Measurements from ENCODE around the gene TAF1D. TPM values are rescaled to one million over a fixed set of nuclear protein-coding genes. Genes with fewer than 3 reads are reported as not detected.

TAF1D gene
- total RNA-seq, 1 experiment from 2014 or later, result 272 TPM

GRCh38 chr11:93747122-93747521, 5.8 kb upstream of the TAF1D start:
- H2BK15ac ChIP-seq (ENCODE audit: low read depth, low read length), result no peak overlapping the region
- H3K4me1 Mint-ChIP-seq, result peaks cover 14 to 23% of the 10 kb centered on the region in 2 experiments
- no peak overlapping the region for H3K4ac ChIP-seq (ENCODE audit: low read depth, low read length)
- H3K23ac ChIP-seq (ENCODE audit: insufficient read length, low read depth, low read length), result no peak overlapping the region
- no peak overlapping the region for H3T11ph ChIP-seq (ENCODE audit: low read length)
- no peak overlapping the region for H3K56ac ChIP-seq (ENCODE audit: insufficient read length, low read depth, low read length)
- peaks cover 0 to 15% (median 3%) of the 10 kb centered on the region in 3 experiments; a peak in 3 of 7 replicates for H3K36me3 Mint-ChIP-seq (ENCODE audit: insufficient read depth in 1 of 3, low read depth in 3 of 3)
- H2BK120ac ChIP-seq (ENCODE audit: low read depth, low read length, poor library complexity, severe bottlenecking), result no peak overlapping the region
- H3K4me1 ChIP-seq (ENCODE audit: insufficient read depth, low read length), result no peaks in the 10 kb centered on the region
- no peaks in the 10 kb centered on the region for H3K9me3 ChIP-seq (ENCODE audit: control insufficient read depth, low read depth, low read length)
- no peaks in the 10 kb centered on the region for H3K9me3 Mint-ChIP-seq
- H3K23me2 ChIP-seq (ENCODE audit: insufficient read length, low read depth, low read length, poor library complexity, severe bottlenecking), result no peaks in the 10 kb centered on the region
- H3K4me3 Mint-ChIP-seq, result no peak overlapping the region
- no CpG with 5 or more reads among the region's 1 CpG for WGBS (ENCODE audit: extremely low coverage, insufficient read length, low lambda C conversion rate)
- H4K5ac ChIP-seq (ENCODE audit: insufficient read length, low read depth, low read length), result no peak overlapping the region
- no peak for TF ChIP-seq CTCF (conservative IDR thresholded peaks at IDR 0.05)
- no peaks in the 10 kb centered on the region for H3K27me3 Mint-ChIP-seq (ENCODE audit: low read depth)
- H4K20me1 ChIP-seq (ENCODE audit: control insufficient read depth, insufficient read depth, insufficient read length), result no peaks in the 10 kb centered on the region
- H2AK5ac ChIP-seq (ENCODE audit: insufficient read length, low read length), result no peak overlapping the region
- H3K27me3 ChIP-seq (ENCODE audit: insufficient read depth, low read length), result no peaks in the 10 kb centered on the region
- H4K8ac ChIP-seq (replicated peaks; ENCODE audit: insufficient read length, low read depth, low read length), result no peak overlapping the region
- H2BK20ac ChIP-seq (ENCODE audit: low read depth, low read length, poor library complexity, severe bottlenecking), result no peak overlapping the region
- no peak overlapping the region for H3K9ac ChIP-seq (ENCODE audit: extremely low read depth, insufficient read length, low read length)
- DNase-seq, result no peak
- H3K18ac ChIP-seq (ENCODE audit: insufficient read length, low read depth, low read length), result no peak overlapping the region
- no peak overlapping the region for H3K4me2 ChIP-seq (ENCODE audit: insufficient read depth, insufficient read length, low read length)
- H4K91ac ChIP-seq (ENCODE audit: insufficient read length, low read depth, low read length), result no peak overlapping the region
- H3K79me2 ChIP-seq (ENCODE audit: insufficient read depth, low read length), result no peaks in the 10 kb centered on the region; the same call in 1 of the 2 replicates
- H2BK5ac ChIP-seq (ENCODE audit: insufficient read length, low read length), result no peak overlapping the region
- no peak overlapping the region for H2BK12ac ChIP-seq (ENCODE audit: insufficient read length, low read depth, low read length)
- H3K27ac Mint-ChIP-seq, result no peak overlapping the region
- no peak overlapping the region for H2AFZ ChIP-seq (ENCODE audit: low read length)
- H3K79me1 ChIP-seq (ENCODE audit: insufficient read depth, low read depth, low read length, poor library complexity, severe bottlenecking), result no peaks in the 10 kb centered on the region
- H3K14ac ChIP-seq (ENCODE audit: insufficient read depth, low read length), result no peak overlapping the region
- no peak overlapping the region for H3K27ac ChIP-seq (ENCODE audit: insufficient read length, low read depth, low read length)
